Esophagus muscularis mucosa (tissue), 4 donors: ENCODE data around the gene SCN8A. TPM values are rescaled to one million over a fixed set of nuclear protein-coding genes. Genes with fewer than 3 reads are reported as not detected.

Source experiments
- DNase-seq: peaks from one replicate; pipeline ENCODE4 v3.0.0-alpha.2; 2017; ENCODE audit errors: extremely low spot score
- H3K27ac ChIP-seq, 4 donors: fragments of 200-600 bp; sonication (generic); replicated peaks in 1 of 4; 1 replicate in 3 of 4; 2 replicates in 1 of 4; pipeline ENCODE4 v1.5.1; 2016 to 2019; ENCODE audit warnings: mild to moderate bottlenecking in 1 of 4
- H3K27me3 ChIP-seq, 4 donors: fragments of 200-600 bp; sonication (generic); one replicate each; pipeline versions ENCODE4 v1.5.1 to v1.6.0; 2016 to 2019
- H3K36me3 ChIP-seq, 4 donors: fragments of 200-600 bp; sonication (generic); one replicate each; pipeline ENCODE4 v1.5.1; 2016 to 2019
- H3K4me1 ChIP-seq, 4 donors: fragments of 200-600 bp; sonication (generic); one replicate each; pipeline ENCODE4 v1.5.1; 2016 to 2019
- H3K4me3 ChIP-seq, 4 donors: fragments of 200-600 bp; sonication (generic); 1 replicate in 2 of 4; 2 replicates in 2 of 4; pipeline ENCODE4 v1.5.1; 2016 to 2019; ENCODE audit warnings: mild to moderate bottlenecking in 4 of 4, moderate library complexity in 1 of 4
- H3K9me3 ChIP-seq, 4 donors: fragments of 200-600 bp; sonication (generic); 1 replicate in 3 of 4; 2 replicates in 1 of 4; pipeline ENCODE4 v1.5.1; 2016 to 2019
- EP300 ChIP-seq: sonication (generic); formaldehyde crosslinking; IDR thresholded peaks from one replicate; pipeline ENCODE4 v1.6.1; 2017; ENCODE audit warnings: antibody characterized with exemption
- POLR2A ChIP-seq: fragments of 450-650 bp; IDR thresholded peaks from one replicate; pipeline ENCODE4 v1.6.1; 2017; ENCODE audit warnings: antibody characterized with exemption, moderate library complexity, mild to moderate bottlenecking, low read depth
- POLR2AphosphoS5 ChIP-seq, 2 donors: sonication (generic); formaldehyde crosslinking; IDR thresholded peaks; one replicate each; pipeline ENCODE4 v1.6.1; 2017; ENCODE audit warnings: antibody characterized with exemption in 2 of 2
- WGBS: methylation state at CpG from one replicate; pipeline ENCODE4 v1.1.5; 2018; 5-methylcytosine and 5-hydroxymethylcytosine counted together
- intact Hi-C: fragments of 100-400 bp; cut with DNase I; formaldehyde crosslinking; loops from one replicate; pipeline ENCODE4 v1.15.1; 2023
- total RNA-seq, 4 donors: library from RNA; depleted of rRNA; stranded (reverse); fragments of >200 nt; gene quantifications; one replicate each; pipeline versions ENCODE4 v1.1.0 to v1.2.1, GENCODE V29; 2016
- TF ChIP-seq, protein P1 (sequence below), 3 experiments: fragments of 200-600 bp in 2 of 3; fragments of 450-650 bp in 1 of 3; sonication (generic) in 2 of 3; IDR thresholded peaks; one replicate each; pipeline ENCODE4 v1.5.1; 2017 to 2019; ENCODE audit warnings: antibody characterized with exemption in 3 of 3, mild to moderate bottlenecking in 2 of 3, moderate library complexity in 1 of 3

Gene SCN8A
- total RNA-seq, 4 donors from 2014 or later, result 0.26 to 0.42 (median 0.31) TPM

- intact Hi-C loops, result no loop called here
- TF ChIP-seq EP300 (no peak), POLR2AphosphoS5 (IDR thresholded peaks at IDR 0.05) (no peak), POLR2A (no peak)
- TF ChIP-seq, protein P1, sequence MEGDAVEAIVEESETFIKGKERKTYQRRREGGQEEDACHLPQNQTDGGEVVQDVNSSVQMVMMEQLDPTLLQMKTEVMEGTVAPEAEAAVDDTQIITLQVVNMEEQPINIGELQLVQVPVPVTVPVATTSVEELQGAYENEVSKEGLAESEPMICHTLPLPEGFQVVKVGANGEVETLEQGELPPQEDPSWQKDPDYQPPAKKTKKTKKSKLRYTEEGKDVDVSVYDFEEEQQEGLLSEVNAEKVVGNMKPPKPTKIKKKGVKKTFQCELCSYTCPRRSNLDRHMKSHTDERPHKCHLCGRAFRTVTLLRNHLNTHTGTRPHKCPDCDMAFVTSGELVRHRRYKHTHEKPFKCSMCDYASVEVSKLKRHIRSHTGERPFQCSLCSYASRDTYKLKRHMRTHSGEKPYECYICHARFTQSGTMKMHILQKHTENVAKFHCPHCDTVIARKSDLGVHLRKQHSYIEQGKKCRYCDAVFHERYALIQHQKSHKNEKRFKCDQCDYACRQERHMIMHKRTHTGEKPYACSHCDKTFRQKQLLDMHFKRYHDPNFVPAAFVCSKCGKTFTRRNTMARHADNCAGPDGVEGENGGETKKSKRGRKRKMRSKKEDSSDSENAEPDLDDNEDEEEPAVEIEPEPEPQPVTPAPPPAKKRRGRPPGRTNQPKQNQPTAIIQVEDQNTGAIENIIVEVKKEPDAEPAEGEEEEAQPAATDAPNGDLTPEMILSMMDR (IDR thresholded peaks at IDR 0.05), result no peak
Measured at GRCh38 chr12:51726161-51726560, 135.1 kb downstream of the SCN8A start.

DNA sequence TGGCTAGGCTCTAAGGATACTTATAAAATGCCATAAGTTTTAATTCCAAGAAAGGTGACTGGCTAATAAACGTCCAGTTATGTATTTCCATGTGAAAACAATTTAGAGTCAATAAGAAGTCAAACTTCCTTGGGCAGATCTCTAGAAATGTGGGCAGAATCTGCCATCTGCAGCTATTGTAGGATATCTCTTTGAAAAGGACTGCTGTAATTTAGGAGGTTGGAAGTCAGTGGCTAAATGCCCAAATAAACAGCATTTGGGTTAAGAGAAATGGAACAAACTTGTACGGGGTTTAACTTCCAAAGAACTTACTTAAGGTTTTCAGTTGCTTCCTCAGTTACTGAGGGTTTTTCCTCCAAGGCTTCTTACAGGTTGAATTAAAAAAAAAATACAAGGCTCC, 135.9 kb downstream of the SCN8A start:
- no peak for TF ChIP-seq POLR2A
- TF ChIP-seq, protein P1 (IDR thresholded peaks at IDR 0.05), result no peak
- Histone ChIP-seq H3K36me3 (no peaks in the 10 kb centered on the region), H3K4me1 (peaks cover 0 to under 1% (median under 1%) of the 10 kb centered on the region in 4 donors), H3K9me3 (no peaks in the 10 kb centered on the region), H3K27ac (no peak overlapping the region), H3K4me3 (no peak overlapping the region), H3K27me3 (peaks cover 0 to 16% (median 0%) of the 10 kb centered on the region in 4 donors)
- intact Hi-C loops, result no loop called here
- 73% methylated on average over 2 of the region's 2 CpGs for WGBS
- DNase-seq, result no peak

More at GRCh38 chr12:51726161-51726560, 135.1 kb downstream of the SCN8A start:
- no peak overlapping the region for H3K4me3 ChIP-seq
- H3K36me3 ChIP-seq, result no peaks in the 10 kb centered on the region
- peaks cover 0 to 21% (median 0%) of the 10 kb centered on the region in 4 donors for H3K27me3 ChIP-seq
- DNase-seq, result no peak
- no peak overlapping the region for H3K27ac ChIP-seq
- no peaks in the 10 kb centered on the region for H3K9me3 ChIP-seq
- peaks cover 6 to 8% (median 8%) of the 10 kb centered on the region in 4 donors for H3K4me1 ChIP-seq
- 92% methylated on average over 1 of the region's 1 CpG for WGBS

GRCh38 chr12:51729331-51729730, 138.3 kb downstream of the SCN8A start:
- intact Hi-C loops, result no loop called here
- Histone ChIP-seq H3K36me3 (no peaks in the 10 kb centered on the region), H3K27ac (no peak overlapping the region), H3K4me1 (no peaks in the 10 kb centered on the region), H3K4me3 (no peak overlapping the region), H3K27me3 (no peaks in the 10 kb centered on the region), H3K9me3 (no peaks in the 10 kb centered on the region)
- TF ChIP-seq POLR2AphosphoS5 (IDR thresholded peaks at IDR 0.05) (no peak), POLR2A (no peak), EP300 (no peak)
- TF ChIP-seq, protein P1 (IDR thresholded peaks at IDR 0.05), result no peak
- WGBS, result 53% methylated on average over 4 of the region's 4 CpGs
- DNase-seq, result no peak

- Histone ChIP-seq H3K27me3 (no peaks in the 10 kb centered on the region), H3K4me1 (no peaks in the 10 kb centered on the region), H3K27ac (no peak overlapping the region), H3K4me3 (no peak overlapping the region), H3K9me3 (no peaks in the 10 kb centered on the region), H3K36me3 (no peaks in the 10 kb centered on the region)
- intact Hi-C loops, result no loop called here
- no peak for DNase-seq
- 48% methylated on average over 2 of the region's 2 CpGs for WGBS
- TF ChIP-seq, protein P1 (IDR thresholded peaks at IDR 0.05), result no peak
- TF ChIP-seq POLR2AphosphoS5 (IDR thresholded peaks at IDR 0.05), result no peak
- TF ChIP-seq POLR2A, result no peak
- TF ChIP-seq EP300, result no peak
Measured at GRCh38 chr12:51730745-51731144, 139.7 kb downstream of the SCN8A start.

DNA sequence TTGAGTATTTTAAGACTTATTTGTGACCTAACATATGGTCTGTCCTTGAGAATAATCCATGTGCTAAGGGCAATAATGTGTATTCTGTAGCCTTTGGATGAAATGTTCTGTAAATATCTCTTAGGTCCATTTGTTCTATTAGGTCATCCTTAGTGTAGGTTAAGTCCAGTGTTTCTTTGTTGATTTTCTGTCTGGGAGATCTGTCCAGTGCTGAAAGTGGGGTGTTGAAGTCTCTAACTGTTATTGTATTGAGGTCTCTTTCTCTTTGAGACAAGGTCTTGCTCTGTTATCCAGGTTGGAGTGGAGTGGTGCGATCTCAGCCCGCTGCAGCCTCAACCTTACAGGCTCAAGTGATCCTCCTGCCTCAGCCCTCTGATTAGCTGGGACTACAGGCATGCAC, 149.5 kb downstream of the SCN8A start:
- intact Hi-C loops, result no loop called here
- no peak overlapping the region for H3K4me3 ChIP-seq
- peaks cover 0 to 28% (median 11%) of the 10 kb centered on the region in 4 donors for H3K9me3 ChIP-seq
- no peak overlapping the region for H3K27ac ChIP-seq
- H3K27me3 ChIP-seq, result no peaks in the 10 kb centered on the region
- H3K36me3 ChIP-seq, result no peaks in the 10 kb centered on the region
- DNase-seq, result no peak
- WGBS, result 100% methylated on average over 2 of the region's 2 CpGs
- no peaks in the 10 kb centered on the region for H3K4me1 ChIP-seq
- TF ChIP-seq POLR2A (no peak), EP300 (no peak), POLR2AphosphoS5 (IDR thresholded peaks at IDR 0.05) (no peak)
- TF ChIP-seq, protein P1 (IDR thresholded peaks at IDR 0.05), result no peak
